Measurements from ENCODE around the gene KCNH1.

GRCh38 chr1:210882414-210883221 is 251.3 kb downstream of the KCNH1 start:
- TF ChIP-seq CTCF (IDR thresholded peaks at IDR 0.05; ENCODE audit: low read depth, low read length): no peak
- no peak for TF ChIP-seq EZH2phosphoT487 (IDR thresholded peaks at IDR 0.05; ENCODE audit: low read depth)

All from OCI-LY3 (cell line).